Right lobe of liver (tissue), 4 donors: ENCODE measurements around the gene SCN11A.
"Not testable (repeated sequence)": the region's sequence is repeated elsewhere in the genome, so short reads cannot be mapped to it uniquely, and the experiment has no call there.

Source experiments
- POLR2A ChIP-seq: fragments of 450-650 bp; IDR thresholded peaks from one replicate; pipeline ENCODE4 v1.6.1; 2017; ENCODE audit warnings: antibody characterized with exemption, mild to moderate bottlenecking
- TF ChIP-seq, protein P1 (sequence below), 4 donors: fragments of 200-600 bp in 3 of 4; fragments of 450-650 bp in 1 of 4; IDR thresholded peaks; one replicate each; pipeline versions ENCODE4 v1.5.1 to v1.8.0; 2016 to 2022; ENCODE audit warnings: antibody characterized with exemption in 4 of 4, mild to moderate bottlenecking in 2 of 4
- donor health status: DM: no; HTN: no; CAD: no.
- donor health status: DM: no; HTN: no; CAD: no.
- donor health status: DM: no; HTN: yes; CAD: no.

DNA sequence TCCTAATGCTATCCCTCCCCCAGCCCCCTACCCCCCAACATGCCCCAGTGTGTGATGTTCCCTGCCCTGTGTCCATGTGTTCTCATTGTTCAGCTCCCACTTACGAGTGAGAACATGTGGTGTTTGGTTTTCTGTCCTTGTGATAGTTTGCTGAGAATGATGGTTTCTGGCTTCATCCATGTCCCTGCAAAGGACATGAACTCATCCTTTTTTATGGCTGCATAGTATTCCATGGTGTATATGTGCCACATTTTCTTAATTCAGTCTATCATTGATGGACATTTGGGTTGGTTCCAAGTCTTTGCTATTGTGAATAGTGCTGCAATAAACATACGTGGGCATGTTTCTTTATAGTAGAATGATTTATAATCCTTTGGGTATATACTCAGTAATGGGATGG, 9.5 kb upstream of the SCN11A start:
- TF ChIP-seq, protein P1, sequence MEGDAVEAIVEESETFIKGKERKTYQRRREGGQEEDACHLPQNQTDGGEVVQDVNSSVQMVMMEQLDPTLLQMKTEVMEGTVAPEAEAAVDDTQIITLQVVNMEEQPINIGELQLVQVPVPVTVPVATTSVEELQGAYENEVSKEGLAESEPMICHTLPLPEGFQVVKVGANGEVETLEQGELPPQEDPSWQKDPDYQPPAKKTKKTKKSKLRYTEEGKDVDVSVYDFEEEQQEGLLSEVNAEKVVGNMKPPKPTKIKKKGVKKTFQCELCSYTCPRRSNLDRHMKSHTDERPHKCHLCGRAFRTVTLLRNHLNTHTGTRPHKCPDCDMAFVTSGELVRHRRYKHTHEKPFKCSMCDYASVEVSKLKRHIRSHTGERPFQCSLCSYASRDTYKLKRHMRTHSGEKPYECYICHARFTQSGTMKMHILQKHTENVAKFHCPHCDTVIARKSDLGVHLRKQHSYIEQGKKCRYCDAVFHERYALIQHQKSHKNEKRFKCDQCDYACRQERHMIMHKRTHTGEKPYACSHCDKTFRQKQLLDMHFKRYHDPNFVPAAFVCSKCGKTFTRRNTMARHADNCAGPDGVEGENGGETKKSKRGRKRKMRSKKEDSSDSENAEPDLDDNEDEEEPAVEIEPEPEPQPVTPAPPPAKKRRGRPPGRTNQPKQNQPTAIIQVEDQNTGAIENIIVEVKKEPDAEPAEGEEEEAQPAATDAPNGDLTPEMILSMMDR (IDR thresholded peaks at IDR 0.05), result not testable (repeated sequence)
- TF ChIP-seq POLR2A, result not testable (repeated sequence)
